Left colon (tissue), 2 donors: ENCODE results near the gene NELFE. TPM values are rescaled to one million over a fixed set of nuclear protein-coding genes. Genes with fewer than 3 reads are reported as not detected.
"Not testable (repeated sequence)": the region's sequence is repeated elsewhere in the genome, so short reads cannot be mapped to it uniquely, and the experiment has no call there.

Experiments used
- ATAC-seq: fragments of 200-7000 bp; cut with Tn5 transposase; one replicate; pipeline ENCODE4 v1.9.1; 2020; ENCODE audit warnings: mild to moderate bottlenecking, moderate library complexity
- DNase-seq, 2 donors: peaks; one replicate each; pipeline ENCODE4 v3.0.0-alpha.2; 2020
- intact Hi-C, 2 donors: fragments of 100-400 bp; cut with DNase I in 1 of 2; cut with micrococcal nuclease in 1 of 2; formaldehyde crosslinking; loops; one replicate each; pipeline versions ENCODE4 v1.11.2 to v1.14.0; 2022; cut with DNase I, micrococcal nuclease
- long read RNA-seq: library from polyadenylated mRNA; unstranded; transcript quantifications from one replicate; pipeline ENCODE4 v2.0.0, GENCODE V29; 2021
- total RNA-seq, 2 donors: library from RNA; stranded (reverse); fragmentation: NEBNext Ultra II Directional; extraction: Animal tissue kit (Norgen Biotek cat#: 25700); gene quantifications; one replicate each; pipeline ENCODE4 v1.2.1, GENCODE V29; 2021
- donor health status: DM: no; HTN: no; CAD: no.
- donor health status: DM: yes; HTN: yes; CAD: no.

Gene NELFE, protein sequence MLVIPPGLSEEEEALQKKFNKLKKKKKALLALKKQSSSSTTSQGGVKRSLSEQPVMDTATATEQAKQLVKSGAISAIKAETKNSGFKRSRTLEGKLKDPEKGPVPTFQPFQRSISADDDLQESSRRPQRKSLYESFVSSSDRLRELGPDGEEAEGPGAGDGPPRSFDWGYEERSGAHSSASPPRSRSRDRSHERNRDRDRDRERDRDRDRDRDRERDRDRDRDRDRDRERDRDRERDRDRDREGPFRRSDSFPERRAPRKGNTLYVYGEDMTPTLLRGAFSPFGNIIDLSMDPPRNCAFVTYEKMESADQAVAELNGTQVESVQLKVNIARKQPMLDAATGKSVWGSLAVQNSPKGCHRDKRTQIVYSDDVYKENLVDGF
- total RNA-seq, result 10 to 100 TPM; 47.9 to 51.3 TPM
- long read RNA-seq, transcript NELFE-202 (11 exons, 1,584 nt), result major isoform, 57 of 82 reads
- long read RNA-seq, partial matches to known transcripts, result 9 of 82 reads
- long read RNA-seq, other reads (novel, unspliced or antisense), result 12 of 82 reads

DNA sequence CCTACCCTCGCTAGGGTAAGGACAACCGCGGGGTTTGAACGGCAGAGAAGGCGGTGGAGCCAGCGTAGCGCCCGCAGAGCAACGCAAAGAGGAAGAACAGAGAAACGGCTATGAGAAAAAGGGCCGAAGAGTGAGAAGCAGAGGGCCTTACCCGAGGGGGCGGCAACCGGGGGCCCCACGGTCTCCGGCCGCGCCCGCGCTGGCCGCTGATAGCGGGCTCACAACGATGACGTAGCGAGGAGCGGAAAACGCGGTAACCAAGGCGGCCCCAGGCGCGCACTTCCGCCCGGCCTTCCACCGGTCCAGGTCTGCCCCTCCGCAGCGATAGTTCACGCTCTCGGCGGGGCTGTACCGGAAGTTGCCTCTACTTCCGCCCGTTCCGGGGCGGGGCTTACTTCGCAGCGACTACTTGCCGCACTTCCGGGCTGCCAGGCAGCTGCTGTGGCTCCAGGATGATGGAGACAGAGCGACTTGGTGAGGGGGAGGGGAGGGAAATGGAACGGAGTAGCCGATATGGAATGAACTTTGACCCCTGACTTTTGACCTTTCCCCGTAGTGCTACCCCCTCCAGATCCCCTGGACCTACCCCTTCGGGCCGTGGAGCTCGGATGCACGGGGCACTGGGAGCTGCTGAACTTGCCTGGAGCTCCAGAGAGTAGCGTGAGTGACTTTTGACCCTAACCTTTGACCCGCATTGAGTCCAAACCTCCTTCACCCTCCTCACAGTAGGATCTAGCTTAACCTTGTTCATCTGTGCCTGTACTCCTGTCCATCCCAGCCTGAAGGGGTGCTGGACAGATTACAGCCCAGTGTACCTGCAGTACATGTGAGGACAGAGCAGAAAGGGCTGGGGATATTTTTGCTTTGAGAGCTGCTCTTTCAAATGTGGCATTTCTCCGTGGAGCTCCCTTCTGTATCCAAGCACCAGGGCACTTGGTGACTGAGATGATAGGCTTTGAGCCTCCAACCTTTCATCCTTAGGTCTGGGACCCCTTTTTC is at the start of gene NELFE, which contains the start of gene SKIC2:
NELFE (minus strand) TSS at position 231 of the 999 bp plus-strand sequence. CDS start 525 bp downstream, outside the sequence.
SKIC2 (plus strand) TSS at position 435 of the 999 bp plus-strand sequence; CDS start at position 453, 18 bp downstream.
- DNase-seq, result peak; percentile 98 to 99
- intact Hi-C loops, result no loop called here

DNA sequence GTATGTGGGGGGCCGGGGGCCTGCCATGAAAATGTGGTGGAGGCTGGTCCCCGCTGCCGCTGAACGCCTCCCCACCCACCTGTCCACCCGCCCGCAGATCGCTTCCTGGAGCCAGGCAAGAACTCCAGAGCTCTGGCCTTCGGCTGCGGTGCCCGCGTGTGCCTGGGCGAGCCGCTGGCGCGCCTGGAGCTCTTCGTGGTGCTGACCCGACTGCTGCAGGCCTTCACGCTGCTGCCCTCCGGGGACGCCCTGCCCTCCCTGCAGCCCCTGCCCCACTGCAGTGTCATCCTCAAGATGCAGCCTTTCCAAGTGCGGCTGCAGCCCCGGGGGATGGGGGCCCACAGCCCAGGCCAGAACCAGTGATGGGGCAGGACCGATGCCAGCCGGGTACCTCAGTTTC is 49.3 kb upstream of the NELFE start:
- DNase-seq, intact Hi-C loops, ATAC-seq: not testable (repeated sequence)

More for the DNA sequence above, at the start of gene NELFE, which contains the start of gene SKIC2:
- ATAC-seq, result peak; percentile 99

GRCh38 chr6:32007086-32007485 is 48.3 kb upstream of the NELFE start:
- intact Hi-C loops, ATAC-seq, DNase-seq: not testable (repeated sequence)

DNA sequence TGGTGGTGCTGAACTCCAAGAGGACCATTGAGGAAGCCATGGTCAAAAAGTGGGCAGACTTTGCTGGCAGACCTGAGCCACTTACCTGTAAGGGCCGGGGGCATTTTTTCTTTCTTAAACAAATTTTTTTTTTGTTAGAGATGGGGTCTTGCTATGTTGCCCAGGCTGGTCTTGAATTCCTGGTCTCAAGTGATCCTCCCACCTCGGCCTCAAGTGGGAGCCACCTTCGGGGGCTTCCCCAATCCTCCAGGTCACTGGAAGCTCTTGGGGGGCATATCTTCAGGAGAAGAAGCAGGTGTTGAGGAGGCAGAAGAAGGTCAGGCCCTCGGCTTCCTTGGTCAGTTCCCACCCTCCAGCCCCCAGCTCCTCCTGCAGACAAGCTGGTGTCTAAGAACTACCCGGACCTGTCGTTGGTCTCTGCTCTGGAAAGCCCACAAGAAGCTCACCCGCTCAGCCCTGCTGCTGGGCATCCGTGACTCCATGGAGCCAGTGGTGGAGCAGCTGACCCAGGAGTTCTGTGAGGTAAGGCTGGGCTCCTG is 47.3 kb upstream of the NELFE start:
- ATAC-seq, DNase-seq, intact Hi-C loops: not testable (repeated sequence)

GRCh38 chr6:32005538-32005880 is 46.7 kb upstream of the NELFE start:
- DNase-seq, ATAC-seq, intact Hi-C loops: not testable (repeated sequence)

GRCh38 chr6:32004864-32005537 is 46.2 kb upstream of the NELFE start:
- ATAC-seq, DNase-seq, intact Hi-C loops: not testable (repeated sequence)

DNA sequence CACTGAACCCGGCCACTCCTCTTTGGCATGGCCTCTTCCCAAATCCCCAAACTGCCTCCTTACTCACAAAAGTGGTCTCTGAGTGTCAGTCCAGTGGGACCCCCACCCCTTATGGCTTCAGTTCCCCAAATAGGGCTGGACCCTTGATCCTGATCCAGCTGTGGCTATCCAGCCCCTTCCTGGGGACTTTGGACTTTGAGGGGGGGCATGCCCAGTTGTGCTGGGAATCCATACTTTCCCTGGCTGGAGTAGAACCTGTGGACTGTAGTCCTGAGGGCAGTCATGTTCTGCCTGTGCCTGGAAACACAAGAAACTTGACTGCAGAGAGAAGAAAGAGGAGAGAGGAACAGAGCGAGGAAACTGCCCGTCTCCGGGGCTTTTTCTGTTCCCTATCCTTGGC is 45.6 kb upstream of the NELFE start:
- intact Hi-C loops, ATAC-seq, DNase-seq: not testable (repeated sequence)

GRCh38 chr6:32003301-32003700 is 44.5 kb upstream of the NELFE start:
- intact Hi-C loops, ATAC-seq, DNase-seq: not testable (repeated sequence)

- intact Hi-C loops, DNase-seq, ATAC-seq: not testable (repeated sequence)
Measured at GRCh38 chr6:32002546-32003268, 43.9 kb upstream of the NELFE start.

GRCh38 chr6:31996385-31996784 is 37.6 kb upstream of the NELFE start:
- not testable (repeated sequence) for DNase-seq

DNA sequence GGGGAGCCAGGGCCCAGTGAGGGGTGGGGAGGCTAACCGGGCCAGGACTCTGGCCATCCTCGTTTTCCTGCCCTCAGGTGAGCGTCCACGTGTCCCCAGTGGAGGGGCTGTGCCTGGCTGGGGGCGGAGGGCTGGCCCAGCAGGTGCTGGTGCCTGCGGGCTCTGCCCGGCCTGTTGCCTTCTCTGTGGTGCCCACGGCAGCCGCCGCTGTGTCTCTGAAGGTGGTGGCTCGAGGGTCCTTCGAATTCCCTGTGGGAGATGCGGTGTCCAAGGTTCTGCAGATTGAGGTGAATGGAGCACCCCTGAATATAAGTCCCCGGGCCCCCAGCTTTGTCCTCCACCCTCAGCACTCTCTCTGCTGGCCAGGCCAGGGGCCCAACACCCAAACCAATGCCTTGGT is 35.6 kb upstream of the NELFE start:
- ATAC-seq, DNase-seq, intact Hi-C loops: not testable (repeated sequence)

More at GRCh38 chr6:31996385-31996784, 37.6 kb upstream of the NELFE start:
- intact Hi-C loops, ATAC-seq: not testable (repeated sequence)

DNA sequence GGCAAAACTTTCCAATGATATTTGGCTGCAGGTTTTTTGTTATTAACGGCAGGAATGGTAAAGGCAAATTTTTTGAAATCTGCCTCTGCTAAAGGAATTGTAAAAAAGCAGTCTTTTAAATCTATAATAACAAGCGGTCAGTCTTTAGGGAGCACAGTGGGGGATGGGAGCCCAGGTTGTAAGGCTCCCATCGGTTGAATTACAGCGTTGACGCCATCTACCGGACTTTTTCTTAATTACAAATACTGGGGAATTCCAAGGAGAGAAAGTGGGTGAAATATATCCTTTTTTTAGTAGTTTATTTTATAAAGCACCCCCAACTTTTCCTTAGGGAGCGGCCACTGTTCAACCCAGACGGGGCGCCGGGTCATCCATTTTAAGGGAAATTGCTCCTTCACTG is 30.6 kb upstream of the NELFE start:
- intact Hi-C loops, ATAC-seq, DNase-seq: not testable (repeated sequence)

GRCh38 chr6:31981744-31982143 is 23.0 kb upstream of the NELFE start, which contains the start of gene C4A:
Gene C4A (plus strand): TSS chr6:31982057. CDS start chr6:31982108, 51 bp downstream.
- not testable (repeated sequence) for DNase-seq, ATAC-seq

DNA sequence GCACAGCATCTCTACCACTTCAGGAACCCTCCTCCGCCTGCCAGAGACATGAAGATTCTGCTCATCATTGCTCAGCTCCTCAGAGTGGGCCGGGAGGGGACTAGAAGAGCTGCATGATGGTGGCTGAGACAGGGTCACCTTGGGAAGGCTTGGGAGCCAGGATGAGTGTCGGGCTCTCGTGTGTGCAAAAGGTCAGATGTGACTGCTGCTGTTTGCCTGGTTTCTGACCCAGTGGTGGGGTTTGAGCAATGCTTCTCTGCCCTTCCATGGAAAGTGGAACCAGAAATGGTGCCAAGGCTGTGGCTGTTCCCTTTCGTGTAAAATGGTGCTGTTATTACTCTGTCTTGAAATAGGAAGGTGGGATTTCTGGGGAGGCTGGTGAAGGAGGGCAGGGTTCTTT is 22.2 kb upstream of the NELFE start:
- DNase-seq, intact Hi-C loops, ATAC-seq: not testable (repeated sequence)

More at GRCh38 chr6:31981744-31982143, 23.0 kb upstream of the NELFE start, which contains the start of gene C4A:
- intact Hi-C loops, result not testable (repeated sequence)

DNA sequence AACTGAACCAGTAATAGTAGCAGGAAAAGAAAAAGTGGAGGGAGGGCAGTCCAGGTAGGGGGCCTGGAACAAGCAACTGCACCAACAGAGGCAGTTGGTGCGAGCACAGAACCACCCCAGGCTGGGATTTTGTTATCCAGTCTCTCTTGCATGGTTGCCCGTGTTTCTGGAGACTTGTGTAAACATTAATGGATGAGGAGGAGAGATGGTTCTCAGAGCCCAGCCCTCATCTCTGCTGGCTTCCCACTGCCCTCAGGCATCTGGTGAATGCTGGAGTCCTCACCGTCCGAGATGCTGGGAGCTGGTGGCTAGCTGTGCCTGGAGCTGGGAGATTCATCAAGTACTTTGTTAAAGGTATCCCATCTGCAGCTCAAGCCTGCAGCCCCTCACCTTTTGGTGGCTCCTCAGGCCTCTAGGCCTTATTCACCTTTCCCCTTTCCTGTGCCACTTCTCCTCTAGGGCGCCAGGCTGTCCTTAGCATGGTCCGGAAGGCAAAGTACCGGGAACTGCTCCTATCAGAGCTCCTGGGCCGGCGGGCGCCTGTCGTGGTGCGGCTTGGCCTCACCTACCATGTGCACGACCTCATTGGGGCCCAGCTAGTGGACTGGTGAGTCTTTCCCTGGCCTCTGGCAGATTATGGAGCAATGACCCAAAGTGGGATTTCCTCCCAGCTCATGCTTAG is 21.6 kb upstream of the NELFE start:
- ATAC-seq, intact Hi-C loops, DNase-seq: not testable (repeated sequence)

DNA sequence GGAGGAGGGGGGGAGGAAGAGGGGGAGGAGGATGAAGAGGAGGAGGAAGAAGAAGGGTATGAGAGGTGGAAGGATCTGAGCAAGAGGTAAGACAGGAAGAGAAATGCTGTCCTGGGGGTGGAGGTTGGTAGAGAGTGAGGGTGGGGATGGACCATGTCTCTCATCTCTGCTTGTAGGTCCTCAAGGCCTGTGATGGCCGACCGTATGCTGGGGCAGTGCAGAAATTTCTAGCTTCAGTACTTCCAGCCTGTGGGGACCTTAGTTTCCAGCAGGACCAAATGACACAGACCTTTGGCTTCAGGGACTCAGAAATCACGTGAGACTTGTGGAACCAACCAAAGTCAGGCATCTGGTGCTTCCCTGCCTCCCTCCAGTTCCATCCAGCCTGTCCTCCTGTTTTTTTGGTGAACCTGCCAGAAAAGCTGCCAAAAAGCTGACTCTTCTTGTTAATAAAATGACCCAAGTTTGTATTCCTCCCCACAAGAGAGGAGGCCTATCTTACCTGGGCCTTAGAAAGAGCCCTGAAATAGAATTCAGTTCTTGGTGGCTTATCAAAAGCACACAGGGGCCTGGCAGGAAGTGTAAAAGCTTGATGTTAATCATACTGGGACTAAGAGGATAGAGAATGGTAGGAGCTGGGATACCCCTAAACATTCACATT is 20.6 kb upstream of the NELFE start:
- intact Hi-C loops, result no loop called here
- no peak for DNase-seq
- no peak for ATAC-seq
